Mesothelial cell of epicardium (in vitro differentiated cells): ENCODE measurements around the gene GRIN3A. TPM values are rescaled to one million over a fixed set of nuclear protein-coding genes. Genes with fewer than 3 reads are reported as not detected.
"Not testable (repeated sequence)": the region's sequence is repeated elsewhere in the genome, so short reads cannot be mapped to it uniquely, and the experiment has no call there.

Experiments
- DNase-seq, 2 experiments: peaks; one replicate each; pipeline ENCODE4 v3.0.0; 2021; ENCODE audit warnings: low spot score in 2 of 2; ENCODE audit not compliant: unreplicated experiment in 2 of 2
- H3K27ac Mint-ChIP-seq: 2 replicates; pipeline ENCODE4 v1.8.0; 2021; ENCODE audit warnings: mixed read lengths
- H3K27me3 Mint-ChIP-seq: 2 replicates; pipeline ENCODE4 v1.8.0; 2021; ENCODE audit warnings: low read depth, mixed read lengths
- H3K36me3 Mint-ChIP-seq: 2 replicates; pipeline ENCODE4 v1.8.0; 2021; ENCODE audit warnings: mixed read lengths
- H3K4me1 Mint-ChIP-seq: 2 replicates; pipeline ENCODE4 v1.8.0; 2021; ENCODE audit warnings: mixed read lengths
- H3K4me3 Mint-ChIP-seq: 2 replicates; pipeline ENCODE4 v1.8.0; 2021; ENCODE audit warnings: mild to moderate bottlenecking, moderate library complexity, mixed read lengths
- H3K9me3 Mint-ChIP-seq: 2 replicates; pipeline ENCODE4 v1.8.0; 2021; ENCODE audit warnings: mixed read lengths
- CTCF ChIP-seq: fragments of 200-600 bp; sonication (generic); IDR thresholded peaks from one replicate; pipeline ENCODE4 v1.5.0; 2021; ENCODE audit warnings: antibody characterized with exemption; ENCODE audit not compliant: unreplicated experiment
- total RNA-seq: library from RNA; stranded (reverse); gene quantifications from 3 replicates; pipeline ENCODE4 v1.2.1, GENCODE V29; 2021

The GRIN3A gene
- total RNA-seq, 1 donor from 2014 or later: 3.0 TPM

DNA sequence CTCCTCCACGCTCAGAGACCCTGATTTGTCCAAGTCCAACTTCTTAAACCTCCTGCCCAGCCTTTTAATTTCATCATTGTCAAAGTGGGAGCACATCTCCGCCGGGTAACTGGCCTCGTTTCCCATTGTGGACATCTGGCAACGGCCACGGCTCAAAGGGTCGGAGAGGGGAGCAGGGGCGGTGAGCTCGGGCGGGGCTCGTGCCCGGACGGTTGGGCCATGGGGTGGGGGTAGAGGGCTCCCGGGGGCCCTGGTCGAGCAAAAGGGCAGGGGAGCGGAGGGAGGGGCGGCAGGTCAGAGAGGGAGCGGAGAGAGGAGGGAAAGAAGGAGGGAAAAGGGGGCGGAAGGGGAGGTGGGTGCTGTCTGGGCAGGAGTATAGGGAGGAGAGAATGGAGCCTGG is 143.7 kb downstream of the GRIN3A start, which contains the start of gene PPP3R2:
Gene PPP3R2 (minus strand): TSS at position 174 of the 400 bp plus-strand sequence. CDS start 48 bp downstream, at position 126.
- no peak within 1 kb of the TSS for H3K27ac Mint-ChIP-seq
- no peak for DNase-seq
- H3K4me1 Mint-ChIP-seq: no peaks in the 10 kb centered on the region
- H3K36me3 Mint-ChIP-seq: no peaks in the 10 kb centered on the region
- no peak within 1 kb of the TSS for H3K4me3 Mint-ChIP-seq
- H3K27me3 Mint-ChIP-seq: peaks cover 23% of the 10 kb centered on the region
- no peak for TF ChIP-seq CTCF
- H3K9me3 Mint-ChIP-seq: no peaks in the 10 kb centered on the region

DNA sequence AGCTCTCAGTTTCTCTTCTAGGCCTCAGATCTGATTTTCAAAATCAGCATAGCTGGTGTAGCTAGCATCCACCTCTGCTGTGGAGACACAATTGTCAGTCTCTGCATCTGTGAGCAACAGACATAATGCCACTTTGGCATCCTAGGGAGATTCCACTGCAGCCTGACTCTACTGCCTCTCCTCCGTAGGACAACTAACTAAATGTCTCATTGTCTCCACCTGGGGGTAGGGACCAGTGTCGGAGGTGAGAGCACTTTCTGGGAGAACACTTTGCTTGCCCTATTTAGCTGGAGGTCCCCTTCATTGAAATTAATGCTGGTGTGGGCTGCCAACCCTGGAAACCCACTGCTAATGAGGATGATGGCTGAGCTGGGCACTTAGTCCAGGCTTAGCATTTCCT is 145.1 kb downstream of the GRIN3A start:
- Mint-ChIP-seq H3K4me3 (no peak overlapping the region), H3K9me3 (no peaks in the 10 kb centered on the region), H3K27ac (no peak overlapping the region), H3K4me1 (no peaks in the 10 kb centered on the region), H3K36me3 (no peaks in the 10 kb centered on the region), H3K27me3 (peaks cover 19% of the 10 kb centered on the region)
- DNase-seq: no peak
- TF ChIP-seq CTCF: no peak

- Mint-ChIP-seq H3K27ac (no peak overlapping the region), H3K4me3 (no peak overlapping the region), H3K36me3 (no peaks in the 10 kb centered on the region), H3K9me3 (no peaks in the 10 kb centered on the region), H3K27me3 (peaks cover 19% of the 10 kb centered on the region), H3K4me1 (no peaks in the 10 kb centered on the region)
- no peak for TF ChIP-seq CTCF
- no peak for DNase-seq
These were observed 145.7 kb downstream of the GRIN3A start for GRCh38 chr9:101592788-101593187.

DNA sequence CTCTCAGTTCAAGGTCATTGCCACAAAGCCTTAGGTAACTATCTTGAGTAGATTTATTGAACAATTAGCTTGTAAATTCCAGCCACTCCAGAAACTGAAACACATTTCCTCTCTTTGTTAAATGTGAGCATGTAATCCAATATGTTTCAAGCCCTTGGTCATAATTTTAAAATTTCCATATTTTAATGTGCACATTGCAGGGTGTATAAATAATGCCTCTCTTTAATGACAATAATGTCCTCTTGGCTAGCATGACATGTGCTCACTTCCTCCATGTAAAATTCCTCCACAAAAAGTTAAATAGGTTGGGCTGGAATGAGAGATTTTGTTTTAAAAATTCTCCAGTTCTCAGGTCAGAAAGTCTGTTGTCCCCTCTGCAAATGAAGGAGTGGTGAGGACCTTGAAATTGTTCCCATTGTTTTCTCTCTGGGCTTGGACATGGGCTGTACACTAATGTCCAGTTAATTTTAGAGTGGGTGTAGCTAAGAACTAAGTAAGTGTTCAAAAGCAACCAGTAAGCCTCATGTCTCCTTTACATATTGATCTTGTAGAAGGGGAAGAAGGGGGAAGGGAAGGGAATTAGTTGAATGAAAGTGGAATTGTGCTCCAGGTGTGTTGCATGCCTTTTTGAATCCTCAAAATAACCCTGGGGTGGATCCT is 146.5 kb downstream of the GRIN3A start:
- H3K9me3 Mint-ChIP-seq: no peaks in the 10 kb centered on the region
- H3K27me3 Mint-ChIP-seq: peaks cover 19% of the 10 kb centered on the region
- no peak for TF ChIP-seq CTCF
- H3K4me1 Mint-ChIP-seq: no peaks in the 10 kb centered on the region
- H3K4me3 Mint-ChIP-seq: no peak overlapping the region
- no peak for DNase-seq
- H3K36me3 Mint-ChIP-seq: no peaks in the 10 kb centered on the region
- no peak overlapping the region for H3K27ac Mint-ChIP-seq

- H3K9me3 Mint-ChIP-seq: no peaks in the 10 kb centered on the region
- no peak overlapping the region for H3K27ac Mint-ChIP-seq
- peaks cover 19% of the 10 kb centered on the region for H3K27me3 Mint-ChIP-seq
- no peak overlapping the region for H3K4me3 Mint-ChIP-seq
- TF ChIP-seq CTCF: no peak
- DNase-seq: no peak
- no peaks in the 10 kb centered on the region for H3K4me1 Mint-ChIP-seq
- H3K36me3 Mint-ChIP-seq: no peaks in the 10 kb centered on the region
These were observed 147.5 kb downstream of the GRIN3A start for GRCh38 chr9:101590901-101591300.

DNA sequence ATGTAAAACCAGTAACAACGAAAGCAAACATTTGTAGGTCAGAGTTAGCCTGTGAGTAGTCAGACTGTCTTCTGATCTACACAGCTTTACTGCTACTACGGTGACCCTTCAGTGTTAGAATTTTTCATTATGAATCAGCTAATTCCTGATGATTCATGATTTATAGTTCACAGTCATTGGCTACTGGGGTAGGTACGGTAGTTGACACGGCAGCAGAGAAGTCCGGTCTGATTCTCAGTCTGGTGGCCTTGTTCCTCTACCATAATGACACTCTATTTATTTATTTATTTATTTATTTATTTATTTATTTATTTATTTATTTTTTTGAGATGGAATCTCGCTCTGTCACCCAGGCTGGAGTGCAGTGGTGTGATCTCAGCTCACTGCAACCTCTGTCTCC is 148.4 kb downstream of the GRIN3A start:
- H3K27ac Mint-ChIP-seq, DNase-seq, H3K9me3 Mint-ChIP-seq, H3K4me3 Mint-ChIP-seq, H3K4me1 Mint-ChIP-seq, H3K36me3 Mint-ChIP-seq: not testable (repeated sequence)
- H3K27me3 Mint-ChIP-seq: peaks cover 19% of the 10 kb centered on the region
